ENCODE results near the gene JKAMP. TPM values are rescaled to one million over a fixed set of nuclear protein-coding genes. Genes with fewer than 3 reads are reported as not detected.

JKAMP gene
- total and polyA plus RNA-seq, 2 of the 8 experiments (the other 6 are each of a cell fraction or from before 2014, with no cell fraction given) = 34.9 to 182 TPM

DNA sequence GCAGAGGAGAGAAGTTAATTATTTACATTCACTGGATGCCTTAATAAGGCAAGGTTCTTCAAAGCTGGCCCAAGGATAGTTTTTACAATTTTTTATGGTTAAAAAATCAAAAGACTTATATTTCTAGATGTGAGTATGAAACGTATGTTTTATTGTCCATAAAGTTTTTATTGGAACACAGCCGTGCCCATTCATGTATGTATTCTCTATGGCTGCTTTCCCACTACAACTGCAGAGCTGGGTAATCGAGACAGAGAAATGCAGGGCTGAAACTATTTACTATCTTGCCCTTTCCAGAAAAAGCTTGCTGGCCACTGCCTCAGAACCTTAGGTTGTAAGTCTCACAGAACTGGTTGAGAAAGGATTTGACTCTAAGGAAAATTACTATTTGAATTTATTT lies 16.4 kb downstream of the JKAMP start:
- Histone ChIP-seq H2BK12ac (ENCODE audit: low read depth, low read length) (no peak overlapping the region), H4K20me1 (replicated peaks in 1 of 2; ENCODE audit: control insufficient read depth in 1 of 2, insufficient read depth in 2 of 2, low read length in 2 of 2) (no peaks in the 10 kb centered on the region), H3K9ac (replicated peaks in 1 of 4; ENCODE audit: extremely low read depth in 1 of 4, low read depth in 3 of 4, low read length in 3 of 4) (no peak overlapping the region), H3K4me2 (ENCODE audit: insufficient read depth in 1 of 2, low read depth in 2 of 2, low read length in 2 of 2) (no peak overlapping the region), H3K79me2 (ENCODE audit: control insufficient read depth in 1 of 2, insufficient read depth in 2 of 2, low read length in 2 of 2) (no peaks in the 10 kb centered on the region), H3K9me3 (ENCODE audit: insufficient read depth in 2 of 2, low read depth in 1 of 2, low read length in 1 of 2) (no peaks in the 10 kb centered on the region), H3K27ac (ENCODE audit: low read depth, low read length) (no peak overlapping the region), H2BK5ac (ENCODE audit: low read depth, low read length) (no peak overlapping the region), H3K4me3 (ENCODE audit: extremely low read depth in 1 of 4, insufficient read depth in 2 of 4, low read depth in 3 of 4, low read length in 4 of 4) (no peak overlapping the region), H2BK20ac (ENCODE audit: low read length) (no peak overlapping the region), H3K4me1 (replicated peaks in 1 of 4; ENCODE audit: control insufficient read depth in 3 of 4, insufficient read depth in 4 of 4, low read length in 3 of 4) (no peaks in the 10 kb centered on the region), H4K91ac (replicated peaks; ENCODE audit: insufficient read length, low read length) (no peak overlapping the region), H2AK5ac (ENCODE audit: low read depth, low read length) (no peak overlapping the region), H3K27me3 (replicated peaks in 1 of 4; ENCODE audit: control insufficient read depth in 3 of 4, extremely low read depth in 1 of 4, insufficient read depth in 3 of 4, low read length in 3 of 4) (no peaks in the 10 kb centered on the region), H3K36me3 (ENCODE audit: control insufficient read depth in 2 of 4, insufficient read depth in 4 of 4, low read length in 3 of 4) (peaks cover 4 to 53% (median 16%) of the 10 kb centered on the region in 4 experiments; a peak in 6 of 8 replicates), H3K56ac (replicated peaks; ENCODE audit: insufficient read length, low read depth, low read length) (no peak overlapping the region), H4K8ac (ENCODE audit: extremely low read depth, insufficient read depth, low read length) (no peak overlapping the region), H3K18ac (ENCODE audit: extremely low read depth, low read length) (no peak overlapping the region), H2BK15ac (ENCODE audit: low read length) (no peak overlapping the region), H3K14ac (ENCODE audit: insufficient read length) (no peak overlapping the region), H3K79me1 (ENCODE audit: low read depth, low read length) (no peaks in the 10 kb centered on the region), H3K23me2 (ENCODE audit: low read depth, low read length) (no peaks in the 10 kb centered on the region), H3K23ac (ENCODE audit: insufficient read length) (no peak overlapping the region), H2BK120ac (replicated peaks; ENCODE audit: low read depth, low read length) (no peak overlapping the region), H2AFZ (ENCODE audit: low read length) (no peak overlapping the region), H4K5ac (ENCODE audit: insufficient read length, low read depth, low read length) (no peak overlapping the region), H3K4ac (replicated peaks; ENCODE audit: insufficient read length, low read depth, low read length) (no peak overlapping the region)
- CTCF ChIA-PET (ENCODE audit: partially characterized antibody) = interaction anchor here (1.1 to 6.3 kb wide), 3 partner anchors 67 to 76 kb away, joined by 3 to 34 read pairs (median 3); partner anchors contain the start of gene CCDC175
- DNase-seq (ENCODE audit: low read depth in 1 of 2, low spot score in 2 of 2) = no peak
- FAIRE-seq = no peak
- WGBS, 2 experiments (ENCODE audit: extremely low coverage in 1 of 2, insufficient coverage in 1 of 2, insufficient read length in 1 of 2, insufficient replicate concordance in 2 of 2, low coverage in 1 of 2, low lambda C conversion rate in 2 of 2, missing lambda C conversion rate in 1 of 2) = 91% methylated on average over 3 of the region's 3 CpGs; no CpG with 5 or more reads in 1 of the 2 experiments
- POLR2A ChIA-PET (ENCODE audit: partially characterized antibody) = no interaction called here
- no peak for TF ChIP-seq HDAC2 (IDR thresholded peaks at IDR 0.05; ENCODE audit: borderline replicate concordance in 1 of 2, low read depth in 2 of 2, low read length in 2 of 2)
- TF ChIP-seq JUND (IDR thresholded peaks at IDR 0.05; ENCODE audit: low read length) = no peak
- TF ChIP-seq YY1 (IDR thresholded peaks at IDR 0.05; ENCODE audit: low read depth, low read length) = no peak
- TF ChIP-seq SP1 (IDR thresholded peaks at IDR 0.05; ENCODE audit: low read depth, low read length) = no peak

All from H1 (cell line).